Esophagus muscularis mucosa (tissue), 4 donors: Measurements from ENCODE around the gene DEUP1. TPM values are rescaled to one million over a fixed set of nuclear protein-coding genes. Genes with fewer than 3 reads are reported as not detected.
"Not testable (repeated sequence)": the region's sequence is repeated elsewhere in the genome, so short reads cannot be mapped to it uniquely, and the experiment has no call there.

Experiments
- DNase-seq: peaks from one replicate; pipeline ENCODE4 v3.0.0-alpha.2; 2017; ENCODE audit errors: extremely low spot score
- H3K27ac ChIP-seq, 4 donors: fragments of 200-600 bp; sonication (generic); replicated peaks in 1 of 4; 1 replicate in 3 of 4; 2 replicates in 1 of 4; pipeline ENCODE4 v1.5.1; 2016 to 2019; ENCODE audit warnings: mild to moderate bottlenecking in 1 of 4
- H3K27me3 ChIP-seq, 4 donors: fragments of 200-600 bp; sonication (generic); one replicate each; pipeline versions ENCODE4 v1.5.1 to v1.6.0; 2016 to 2019
- H3K36me3 ChIP-seq, 4 donors: fragments of 200-600 bp; sonication (generic); one replicate each; pipeline ENCODE4 v1.5.1; 2016 to 2019
- H3K4me1 ChIP-seq, 4 donors: fragments of 200-600 bp; sonication (generic); one replicate each; pipeline ENCODE4 v1.5.1; 2016 to 2019
- H3K4me3 ChIP-seq, 4 donors: fragments of 200-600 bp; sonication (generic); 1 replicate in 2 of 4; 2 replicates in 2 of 4; pipeline ENCODE4 v1.5.1; 2016 to 2019; ENCODE audit warnings: mild to moderate bottlenecking in 4 of 4, moderate library complexity in 1 of 4
- H3K9me3 ChIP-seq, 4 donors: fragments of 200-600 bp; sonication (generic); 1 replicate in 3 of 4; 2 replicates in 1 of 4; pipeline ENCODE4 v1.5.1; 2016 to 2019
- CTCF ChIP-seq, 3 experiments: fragments of 200-600 bp in 2 of 3; fragments of 450-650 bp in 1 of 3; sonication (generic) in 2 of 3; IDR thresholded peaks; one replicate each; pipeline ENCODE4 v1.5.1; 2017 to 2019; ENCODE audit warnings: antibody characterized with exemption in 3 of 3, mild to moderate bottlenecking in 2 of 3, moderate library complexity in 1 of 3
- EP300 ChIP-seq: sonication (generic); formaldehyde crosslinking; IDR thresholded peaks from one replicate; pipeline ENCODE4 v1.6.1; 2017; ENCODE audit warnings: antibody characterized with exemption
- POLR2A ChIP-seq: fragments of 450-650 bp; IDR thresholded peaks from one replicate; pipeline ENCODE4 v1.6.1; 2017; ENCODE audit warnings: antibody characterized with exemption, moderate library complexity, mild to moderate bottlenecking, low read depth
- POLR2AphosphoS5 ChIP-seq, 2 donors: sonication (generic); formaldehyde crosslinking; IDR thresholded peaks; one replicate each; pipeline ENCODE4 v1.6.1; 2017; ENCODE audit warnings: antibody characterized with exemption in 2 of 2
- WGBS: methylation state at CpG from one replicate; pipeline ENCODE4 v1.1.5; 2018; 5-methylcytosine and 5-hydroxymethylcytosine counted together
- intact Hi-C: fragments of 100-400 bp; cut with DNase I; formaldehyde crosslinking; loops from one replicate; pipeline ENCODE4 v1.15.1; 2023
- total RNA-seq, 4 donors: library from RNA; depleted of rRNA; stranded (reverse); fragments of >200 nt; gene quantifications; one replicate each; pipeline versions ENCODE4 v1.1.0 to v1.2.1, GENCODE V29; 2016

Gene DEUP1
- total RNA-seq, 4 donors from 2014 or later = not detected

GRCh38 chr11:93295921-93296575 is 34.5 kb upstream of the DEUP1 start:
- no peaks in the 10 kb centered on the region for H3K4me1 ChIP-seq
- no peaks in the 10 kb centered on the region for H3K9me3 ChIP-seq
- no peak overlapping the region for H3K27ac ChIP-seq
- no peaks in the 10 kb centered on the region for H3K27me3 ChIP-seq
- whole genome bisulfite sequencing = 70% methylated on average over 4 of the region's 4 CpGs
- H3K4me3 ChIP-seq = no peak overlapping the region
- DNase-seq = no peak
- intact Hi-C loops = no loop called here
- no peaks in the 10 kb centered on the region for H3K36me3 ChIP-seq
- TF ChIP-seq POLR2A (no peak), CTCF (IDR thresholded peaks at IDR 0.05) (no peak), POLR2AphosphoS5 (IDR thresholded peaks at IDR 0.05) (no peak), EP300 (no peak)

- DNase-seq = no peak
- peaks cover 0 to 6% (median 2%) of the 10 kb centered on the region in 4 donors for H3K9me3 ChIP-seq
- WGBS = 94% methylated on average over 3 of the region's 3 CpGs
- no peak for TF ChIP-seq EP300
- no peak for TF ChIP-seq CTCF (IDR thresholded peaks at IDR 0.05)
- no peak for TF ChIP-seq POLR2A
- TF ChIP-seq POLR2AphosphoS5 (IDR thresholded peaks at IDR 0.05) = no peak
- intact Hi-C loops = no loop called here
- no peak overlapping the region for H3K4me3 ChIP-seq
- peaks cover 0 to 7% (median 0%) of the 10 kb centered on the region in 4 donors for H3K27me3 ChIP-seq
- no peaks in the 10 kb centered on the region for H3K36me3 ChIP-seq
- H3K27ac ChIP-seq = no peak overlapping the region
- H3K4me1 ChIP-seq = no peaks in the 10 kb centered on the region
Measured at GRCh38 chr11:93303689-93304088, 26.9 kb upstream of the DEUP1 start.

- DNase-seq, intact Hi-C loops, H3K27ac ChIP-seq, H3K36me3 ChIP-seq, H3K4me3 ChIP-seq, H3K27me3 ChIP-seq, H3K4me1 ChIP-seq: not testable (repeated sequence)
- H3K9me3 ChIP-seq = peaks cover 0 to 24% (median 16%) of the 10 kb centered on the region in 4 donors
- WGBS = 95% methylated on average over 1 of the region's 1 CpG
Measured at GRCh38 chr11:93314399-93314798, 16.1 kb upstream of the DEUP1 start.

- Histone ChIP-seq H3K4me3 (no peak overlapping the region), H3K27ac (no peak overlapping the region), H3K4me1 (no peaks in the 10 kb centered on the region), H3K36me3 (no peaks in the 10 kb centered on the region), H3K9me3 (peaks cover 0 to 15% (median 9%) of the 10 kb centered on the region in 4 donors), H3K27me3 (no peaks in the 10 kb centered on the region)
- no peak for DNase-seq
- no peak for TF ChIP-seq EP300
- TF ChIP-seq CTCF (IDR thresholded peaks at IDR 0.05) = no peak
- TF ChIP-seq POLR2A = no peak
- TF ChIP-seq POLR2AphosphoS5 (IDR thresholded peaks at IDR 0.05) = no peak
- intact Hi-C loops = no loop called here
- WGBS = 60% methylated on average over 2 of the region's 2 CpGs
Measured at GRCh38 chr11:93319224-93319839, 11.2 kb upstream of the DEUP1 start.

- no peak for TF ChIP-seq POLR2AphosphoS5 (IDR thresholded peaks at IDR 0.05)
- no peak for TF ChIP-seq EP300
- no peak for TF ChIP-seq POLR2A
- TF ChIP-seq CTCF (IDR thresholded peaks at IDR 0.05) = no peak
- intact Hi-C loops = no loop called here
- no peaks in the 10 kb centered on the region for H3K4me1 ChIP-seq
- no peaks in the 10 kb centered on the region for H3K36me3 ChIP-seq
- H3K4me3 ChIP-seq = no peak overlapping the region
- H3K9me3 ChIP-seq = peaks cover 0 to 10% (median 5%) of the 10 kb centered on the region in 4 donors
- H3K27me3 ChIP-seq = no peaks in the 10 kb centered on the region
- H3K27ac ChIP-seq = no peak overlapping the region
- DNase-seq = no peak
Measured at GRCh38 chr11:93320230-93320629, 10.3 kb upstream of the DEUP1 start.
